ENCODE data around the gene CACNA2D4.

The CACNA2D4 gene

GRCh38 chr12:1838205-1838993, 80.1 kb downstream of the CACNA2D4 start:
- Histone ChIP-seq H4K20me1 (no peaks in the 10 kb centered on the region), H3K4me3 (peak overlapping the region; percentile 28 to 67 (median 58); a peak in 19 of 20 replicates), H3K9me3 (replicated peaks in 1 of 11) (no peaks in the 10 kb centered on the region), H3K4me1 (peaks cover 86 to 98% (median 97%) of the 10 kb centered on the region in 10 experiments), H3K4me2 (peak overlapping the region; percentile 90 to 99 (median 99)), H3K36me3 (peaks cover 0 to 12% (median 0%) of the 10 kb centered on the region in 11 experiments; a peak in 3 of 22 replicates), H3K9ac (peak overlapping the region; percentile 42 to 92 (median 86); a peak in 20 of 22 replicates), H3K27me3 (peaks cover 0 to 15% (median 0%) of the 10 kb centered on the region in 11 experiments; a peak in 1 of 22 replicates), H3K27ac (peak overlapping the region in 10 of 11 experiments; percentile 51 to 99 (median 96); a peak in 20 of 22 replicates)
- no peak for TF ChIP-seq Cebpa-rat (IDR thresholded peaks at IDR 0.05)

- no peaks in the 10 kb centered on the region for H4K20me1 ChIP-seq
- peak overlapping the region in 8 of 10 experiments; percentile 50 to 67 (median 60); a peak in 16 of 20 replicates for H3K4me3 ChIP-seq
- H3K4me2 ChIP-seq = peak overlapping the region; percentile 90 to 99 (median 99)
- peak overlapping the region in 9 of 11 experiments; percentile 69 to 99 (median 97); a peak in 19 of 22 replicates for H3K27ac ChIP-seq
- TF ChIP-seq Cebpa-rat (IDR thresholded peaks at IDR 0.05) = no peak
- peak overlapping the region in 10 of 11 experiments; percentile 42 to 92 (median 86); a peak in 19 of 22 replicates for H3K9ac ChIP-seq
- peaks cover 79 to 98% (median 97%) of the 10 kb centered on the region in 10 experiments for H3K4me1 ChIP-seq
- peaks cover 0 to 15% (median 0%) of the 10 kb centered on the region in 11 experiments; a peak in 1 of 22 replicates for H3K27me3 ChIP-seq
- H3K9me3 ChIP-seq (replicated peaks in 1 of 11) = no peaks in the 10 kb centered on the region
- H3K36me3 ChIP-seq = peaks cover 0 to 13% (median 0%) of the 10 kb centered on the region in 11 experiments; a peak in 3 of 22 replicates
Measured at GRCh38 chr12:1837541-1838204, 80.8 kb downstream of the CACNA2D4 start.

DNA sequence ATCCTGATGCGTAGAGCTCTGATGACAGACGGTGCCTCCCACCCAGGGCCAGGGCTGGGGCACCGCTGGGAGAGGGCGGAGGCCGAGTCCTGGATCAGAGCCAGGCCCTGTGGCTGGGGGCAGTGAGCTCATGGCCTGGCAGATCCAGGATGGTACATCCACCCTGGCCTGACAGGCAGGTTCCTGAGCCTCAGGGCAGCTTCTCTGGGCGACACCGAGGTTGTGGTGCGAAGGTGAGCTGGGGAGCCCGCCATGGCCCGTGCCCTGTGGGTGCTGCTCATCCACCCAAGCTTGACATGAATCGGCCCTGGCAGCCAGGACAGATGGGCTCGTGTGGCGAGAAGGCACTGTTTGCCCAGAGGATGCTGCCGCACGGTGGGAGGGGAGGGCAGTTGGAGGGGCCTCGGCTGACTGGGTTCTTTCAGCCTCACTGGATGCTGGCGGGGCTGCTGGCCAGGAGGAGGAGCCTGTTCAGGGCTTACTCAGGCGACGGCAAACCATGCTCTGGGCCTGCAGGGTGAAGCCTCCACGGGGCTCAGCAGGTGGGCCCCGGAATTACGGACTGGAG, 81.5 kb downstream of the CACNA2D4 start:
- H3K4me1 ChIP-seq = peaks cover 75 to 98% (median 95%) of the 10 kb centered on the region in 10 experiments
- H3K4me3 ChIP-seq = peak overlapping the region in 8 of 10 experiments; percentile 50 to 67 (median 60); a peak in 14 of 20 replicates
- no peaks in the 10 kb centered on the region for H3K9me3 ChIP-seq (replicated peaks in 1 of 11)
- H3K27me3 ChIP-seq = peaks cover 0 to 15% (median 0%) of the 10 kb centered on the region in 11 experiments; a peak in 1 of 22 replicates
- H4K20me1 ChIP-seq = no peaks in the 10 kb centered on the region
- peak overlapping the region in 10 of 11 experiments; percentile 10 to 92 (median 86); a peak in 19 of 22 replicates for H3K9ac ChIP-seq
- no peak for TF ChIP-seq Cebpa-rat (IDR thresholded peaks at IDR 0.05)
- H3K27ac ChIP-seq = peak overlapping the region; percentile 24 to 99 (median 96); a peak in 21 of 22 replicates
- H3K36me3 ChIP-seq = peaks cover 0 to 13% (median 0%) of the 10 kb centered on the region in 11 experiments; a peak in 3 of 22 replicates
- H3K4me2 ChIP-seq = peak overlapping the region; percentile 90 to 99 (median 99)

- no peaks in the 10 kb centered on the region for H3K9me3 ChIP-seq (replicated peaks in 1 of 11)
- TF ChIP-seq Cebpa-rat (IDR thresholded peaks at IDR 0.05) = no peak
- no peaks in the 10 kb centered on the region for H4K20me1 ChIP-seq
- peaks cover 75 to 98% (median 95%) of the 10 kb centered on the region in 10 experiments for H3K4me1 ChIP-seq
- peak overlapping the region; percentile 90 to 99 (median 99) for H3K4me2 ChIP-seq
- peak overlapping the region in 5 of 10 experiments; percentile 27 to 67 (median 58); a peak in 9 of 20 replicates for H3K4me3 ChIP-seq
- H3K27ac ChIP-seq = peak overlapping the region; percentile 24 to 99 (median 96); a peak in 21 of 22 replicates
- peaks cover 0 to 13% (median 0%) of the 10 kb centered on the region in 11 experiments; a peak in 3 of 22 replicates for H3K36me3 ChIP-seq
- H3K9ac ChIP-seq = peak overlapping the region in 10 of 11 experiments; percentile 35 to 92 (median 86); a peak in 19 of 22 replicates
- H3K27me3 ChIP-seq = peaks cover 0 to 15% (median 0%) of the 10 kb centered on the region in 11 experiments; a peak in 1 of 22 replicates
Measured at GRCh38 chr12:1836241-1836803, 82.1 kb downstream of the CACNA2D4 start.

DNA sequence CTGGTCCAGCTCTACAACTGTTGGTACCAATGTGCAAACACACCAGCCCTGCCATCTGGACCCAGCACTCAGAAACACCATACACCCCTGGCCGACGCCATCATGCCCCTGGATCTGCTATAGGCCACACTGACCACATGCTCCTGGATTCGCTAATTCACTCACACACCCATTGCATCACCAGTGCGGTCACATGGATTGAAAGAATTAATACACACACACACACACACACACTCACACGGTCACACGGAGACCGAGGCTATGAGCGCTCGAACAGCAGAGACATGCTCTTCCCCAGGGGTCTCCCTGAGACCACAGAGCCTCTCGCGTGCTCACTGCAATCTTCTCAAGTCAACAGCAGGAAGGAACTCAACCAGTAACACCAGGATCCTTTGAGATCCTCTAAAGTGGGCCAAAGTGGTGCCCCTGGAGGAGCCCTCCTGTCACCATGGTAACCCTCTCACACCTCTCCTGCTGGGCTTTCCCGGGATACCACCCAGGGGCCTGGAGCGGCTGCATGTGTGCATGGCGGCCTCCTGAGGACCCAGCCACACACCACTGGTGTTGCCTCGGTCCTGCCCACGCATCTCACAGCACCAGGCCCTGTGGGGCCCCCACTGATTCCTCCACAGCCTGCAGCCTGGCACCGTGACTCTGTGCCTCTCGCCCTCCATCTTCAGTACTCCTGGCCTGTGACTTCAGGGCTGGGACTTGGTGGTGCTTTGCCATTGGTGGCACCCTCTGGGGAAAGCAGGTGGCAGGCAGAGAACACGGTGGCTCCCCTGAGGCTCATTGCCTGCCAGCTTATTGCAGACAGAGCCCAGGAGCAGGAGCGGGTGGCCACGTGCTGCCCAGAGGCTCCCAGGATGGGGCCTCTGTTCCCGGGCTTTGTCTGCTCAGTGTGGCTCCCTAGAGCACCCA, 83.0 kb downstream of the CACNA2D4 start:
- peak overlapping the region; percentile 24 to 99 (median 96); a peak in 20 of 22 replicates for H3K27ac ChIP-seq
- H3K4me3 ChIP-seq = peak overlapping the region in 2 of 10 experiments; percentile 21 to 37; a peak in 3 of 20 replicates
- peak overlapping the region in 9 of 11 experiments; percentile 64 to 92 (median 87); a peak in 17 of 22 replicates for H3K9ac ChIP-seq
- no peaks in the 10 kb centered on the region for H4K20me1 ChIP-seq
- H3K4me2 ChIP-seq = peak overlapping the region; percentile 90 to 99 (median 99)
- TF ChIP-seq Cebpa-rat (IDR thresholded peaks at IDR 0.05) = peak in 8 of 11 experiments; percentile 16 to 93 (median 52); a peak in 10 of 22 replicates
- H3K4me1 ChIP-seq = peaks cover 75 to 98% (median 95%) of the 10 kb centered on the region in 10 experiments
- H3K9me3 ChIP-seq (replicated peaks in 1 of 11) = no peaks in the 10 kb centered on the region
- H3K27me3 ChIP-seq = peaks cover 0 to 15% (median 0%) of the 10 kb centered on the region in 11 experiments; a peak in 1 of 22 replicates
- peaks cover 0 to 17% (median 0%) of the 10 kb centered on the region in 11 experiments; a peak in 4 of 22 replicates for H3K36me3 ChIP-seq

- no peak for TF ChIP-seq Cebpa-rat (IDR thresholded peaks at IDR 0.05)
- H3K4me2 ChIP-seq = peak overlapping the region; percentile 90 to 99 (median 99); a peak in 21 of 22 replicates
Measured at GRCh38 chr12:1834186-1834925, 84.1 kb downstream of the CACNA2D4 start.

More at GRCh38 chr12:1834186-1834925, 84.1 kb downstream of the CACNA2D4 start:
- H3K36me3 ChIP-seq = peaks cover 0 to 17% (median 0%) of the 10 kb centered on the region in 11 experiments; a peak in 4 of 22 replicates
- H3K4me1 ChIP-seq = peaks cover 69 to 100% (median 97%) of the 10 kb centered on the region in 10 experiments
- H3K27me3 ChIP-seq = peaks cover 0 to 8% (median 0%) of the 10 kb centered on the region in 11 experiments; a peak in 1 of 22 replicates
- peak overlapping the region in 6 of 11 experiments; percentile 82 to 92 (median 88); a peak in 11 of 22 replicates for H3K9ac ChIP-seq
- no peaks in the 10 kb centered on the region for H4K20me1 ChIP-seq
- H3K4me3 ChIP-seq = no peak overlapping the region
- peak overlapping the region in 8 of 11 experiments; percentile 89 to 99 (median 97); a peak in 16 of 22 replicates for H3K27ac ChIP-seq
- H3K9me3 ChIP-seq (replicated peaks in 1 of 11) = no peaks in the 10 kb centered on the region
